Measurements from ENCODE around the gene OR8B8. TPM values are rescaled to one million over a fixed set of nuclear protein-coding genes. Genes with fewer than 3 reads are reported as not detected.
A peak's percentile ranks its signal among the peaks of the same experiment; 100 is the strongest.

OR8B8 gene
- total and polyA plus RNA-seq, 10 of the 15 experiments (the other 5 are each of a cell fraction or from before 2014, with no cell fraction given): not detected

DNA sequence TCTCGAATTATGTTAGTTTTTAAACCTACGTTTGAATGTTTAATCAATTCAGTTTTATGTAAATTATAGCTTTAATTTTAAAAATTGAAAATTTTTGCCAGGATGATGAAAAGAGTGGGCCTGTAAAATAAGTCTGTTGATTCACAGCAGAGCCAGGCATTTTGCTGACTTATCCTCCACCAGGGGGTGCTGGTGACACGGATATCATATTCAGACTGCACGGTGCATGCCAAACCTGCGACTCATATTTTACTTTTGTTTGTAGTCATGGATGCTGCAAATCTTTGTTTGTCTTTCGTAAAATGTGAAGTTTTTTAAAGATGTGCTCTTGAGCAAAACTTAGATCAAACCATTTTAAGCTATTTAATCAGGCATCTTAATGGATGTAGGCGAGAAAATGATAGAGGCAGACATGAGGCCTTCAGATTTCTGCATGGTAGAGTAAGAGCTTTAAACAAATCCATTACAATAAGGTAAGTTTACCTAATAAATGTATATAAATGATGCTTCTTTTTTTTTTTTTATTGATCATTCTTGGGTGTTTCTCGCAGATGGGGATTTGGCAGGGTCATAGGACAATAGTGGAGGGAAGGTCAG lies 43.1 kb downstream of the OR8B8 start:
- no peaks in the 10 kb centered on the region for H4K20me1 ChIP-seq (ENCODE audit: control insufficient read depth, insufficient read depth)
- 21% methylated on average over 8 of the region's 8 CpGs for WGBS (ENCODE audit: insufficient coverage, insufficient replicate concordance, low lambda C conversion rate, missing lambda C conversion rate)
- 0 out of 4 replicates have a peak, but pooled peaks cover 0 to 2% of the 10 kb centered on the region in 2 experiments for H3K27me3 ChIP-seq (replicated peaks in 1 of 2; ENCODE audit: control insufficient read depth in 2 of 2, insufficient read depth in 2 of 2, low read length in 1 of 2)
- POLR2A ChIA-PET: no interaction called here
- SMC1A ChIA-PET (ENCODE audit: uncharacterized antibody, unreplicated experiment): interaction anchor here (1.1 to 1.6 kb wide), 6 partner anchors 27 to 446 kb away, joined by 3 to 6 read pairs (median 3); no protein-coding TSS in a partner anchor
- no peaks in the 10 kb centered on the region for H3K4me1 ChIP-seq (ENCODE audit: control insufficient read depth, insufficient read depth, low read length)
- no peak overlapping the region for H3K4me3 ChIP-seq
- no peak overlapping the region for H3K27ac ChIP-seq (ENCODE audit: control insufficient read depth, insufficient read depth)
- H2AFZ ChIP-seq (ENCODE audit: control insufficient read depth, low read depth, low read length): no peak overlapping the region
- no peak overlapping the region for H3K9ac ChIP-seq (ENCODE audit: control insufficient read depth, insufficient read depth, low read length)
- H3K79me2 ChIP-seq (ENCODE audit: control insufficient read depth, insufficient read depth, low read length): no peaks in the 10 kb centered on the region
- RAD21 ChIA-PET (ENCODE audit: unreplicated experiment): interaction anchor here (0.6 kb wide), 1 partner anchor 627 kb away, joined by 3 read pairs; no protein-coding TSS in a partner anchor
- no TSS peak for BruUV-seq (replicated peaks)
- intact Hi-C loops (cut with micrococcal nuclease; ENCODE audit: unreplicated experiment): loop anchor here (1.0 to 5.0 kb wide), 2 partner anchors 331 to 465 kb away; partner anchors contain the start of gene ROBO3
- ATAC-seq (peak; percentile 96), FAIRE-seq (peak; percentile 71), DNase-seq (ENCODE audit: low read depth, low spot score) (no peak)
- no peaks in the 10 kb centered on the region for H3K9me3 ChIP-seq (replicated peaks; ENCODE audit: control insufficient read depth, insufficient read depth, low read length)
- CTCF ChIA-PET: interaction anchor here (0.7 to 2.4 kb wide), 26 partner anchors 9 to 598 kb away, joined by 3 to 18 read pairs (median 4); partner anchors contain the start of genes OR8B4 and TBRG1
- in situ Hi-C loops (cut with MboI): loop anchor here (25.0 kb wide), 1 partner anchor 435 kb away; no protein-coding TSS in a partner anchor
- no peak overlapping the region for H3K4me2 ChIP-seq (ENCODE audit: control insufficient read depth, insufficient read depth)
- no peaks in the 10 kb centered on the region for H3K36me3 ChIP-seq (ENCODE audit: control insufficient read depth in 2 of 2, insufficient read depth in 2 of 2, low read length in 1 of 2)
- TF ChIP-seq SUPT20H (IDR thresholded peaks at IDR 0.05; ENCODE audit: borderline replicate concordance, control insufficient read depth, low read depth, low read length): no peak
- no peak for TF ChIP-seq CBX3 (IDR thresholded peaks at IDR 0.05; ENCODE audit: borderline replicate concordance, low read depth)
- TF ChIP-seq KAT2A (conservative IDR thresholded peaks at IDR 0.05; ENCODE audit: control insufficient read depth, low read depth, low read length): no peak
- TF ChIP-seq ZNF24 (IDR thresholded peaks at IDR 0.05): no peak
- TF ChIP-seq, protein P1, sequence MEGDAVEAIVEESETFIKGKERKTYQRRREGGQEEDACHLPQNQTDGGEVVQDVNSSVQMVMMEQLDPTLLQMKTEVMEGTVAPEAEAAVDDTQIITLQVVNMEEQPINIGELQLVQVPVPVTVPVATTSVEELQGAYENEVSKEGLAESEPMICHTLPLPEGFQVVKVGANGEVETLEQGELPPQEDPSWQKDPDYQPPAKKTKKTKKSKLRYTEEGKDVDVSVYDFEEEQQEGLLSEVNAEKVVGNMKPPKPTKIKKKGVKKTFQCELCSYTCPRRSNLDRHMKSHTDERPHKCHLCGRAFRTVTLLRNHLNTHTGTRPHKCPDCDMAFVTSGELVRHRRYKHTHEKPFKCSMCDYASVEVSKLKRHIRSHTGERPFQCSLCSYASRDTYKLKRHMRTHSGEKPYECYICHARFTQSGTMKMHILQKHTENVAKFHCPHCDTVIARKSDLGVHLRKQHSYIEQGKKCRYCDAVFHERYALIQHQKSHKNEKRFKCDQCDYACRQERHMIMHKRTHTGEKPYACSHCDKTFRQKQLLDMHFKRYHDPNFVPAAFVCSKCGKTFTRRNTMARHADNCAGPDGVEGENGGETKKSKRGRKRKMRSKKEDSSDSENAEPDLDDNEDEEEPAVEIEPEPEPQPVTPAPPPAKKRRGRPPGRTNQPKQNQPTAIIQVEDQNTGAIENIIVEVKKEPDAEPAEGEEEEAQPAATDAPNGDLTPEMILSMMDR (IDR thresholded peaks at IDR 0.05 in 2 of 3, conservative IDR thresholded peaks at IDR 0.05 in 1 of 3; ENCODE audit: control insufficient read depth in 2 of 3, extremely low read depth in 1 of 3, insufficient read depth in 1 of 3, low read depth in 3 of 3, low read length in 3 of 3): peak; percentile 72 to 85 (median 77)
- TF ChIP-seq SRF (IDR thresholded peaks at IDR 0.05; ENCODE audit: low read depth in 2 of 2, low read length in 2 of 2): no peak
- TF ChIP-seq CEBPB (IDR thresholded peaks at IDR 0.05; ENCODE audit: borderline replicate concordance in 1 of 2, low read depth in 2 of 2, low read length in 2 of 2): no peak
- no peak for TF ChIP-seq BMI1 (IDR thresholded peaks at IDR 0.05; ENCODE audit: borderline replicate concordance)
- TF ChIP-seq KDM1A (IDR thresholded peaks at IDR 0.05; ENCODE audit: borderline replicate concordance): no peak
- TF ChIP-seq BRCA1 (IDR thresholded peaks at IDR 0.05; ENCODE audit: low read depth, low read length): no peak
- TF ChIP-seq POU2F2 (IDR thresholded peaks at IDR 0.05; ENCODE audit: borderline replicate concordance, low read depth, low read length): no peak
- TF ChIP-seq SUZ12 (IDR thresholded peaks at IDR 0.05; ENCODE audit: unreplicated experiment): no peak
- peak; percentile 37; the same call in 1 of the 2 replicates for TF ChIP-seq SMC3 (IDR thresholded peaks at IDR 0.05; ENCODE audit: borderline replicate concordance, low read length)
- no peak for TF ChIP-seq ZNF217 (IDR thresholded peaks at IDR 0.05)
- no peak for TF ChIP-seq ZBTB4 (CRISPR knock-in tag; IDR thresholded peaks at IDR 0.05)
- no peak for TF ChIP-seq HDAC2 (IDR thresholded peaks at IDR 0.05)
- no peak for TF ChIP-seq PAX5 (IDR thresholded peaks at IDR 0.05; ENCODE audit: borderline replicate concordance, low read depth, low read length)
- no peak for TF ChIP-seq BHLHE40 (IDR thresholded peaks at IDR 0.05; ENCODE audit: borderline replicate concordance in 1 of 2, low read depth in 2 of 2, low read length in 1 of 2)
